Activated T-cell treated with anti-CD3 and anti-CD28 coated beads, Interleukin-2, amount 50 U/mL, for 1 hour (primary cell): Measurements from ENCODE around the gene SLC16A12.

Experiments
- DNase-seq: peaks from one replicate; pipeline ENCODE4 v3.0.0-alpha.2; 2020

The SLC16A12 gene

GRCh38 chr10:89505640-89506275, 29.6 kb downstream of the SLC16A12 start:
- DNase-seq: no peak

- DNase-seq: no peak
These were observed 30.7 kb downstream of the SLC16A12 start for GRCh38 chr10:89504691-89505090.

DNA sequence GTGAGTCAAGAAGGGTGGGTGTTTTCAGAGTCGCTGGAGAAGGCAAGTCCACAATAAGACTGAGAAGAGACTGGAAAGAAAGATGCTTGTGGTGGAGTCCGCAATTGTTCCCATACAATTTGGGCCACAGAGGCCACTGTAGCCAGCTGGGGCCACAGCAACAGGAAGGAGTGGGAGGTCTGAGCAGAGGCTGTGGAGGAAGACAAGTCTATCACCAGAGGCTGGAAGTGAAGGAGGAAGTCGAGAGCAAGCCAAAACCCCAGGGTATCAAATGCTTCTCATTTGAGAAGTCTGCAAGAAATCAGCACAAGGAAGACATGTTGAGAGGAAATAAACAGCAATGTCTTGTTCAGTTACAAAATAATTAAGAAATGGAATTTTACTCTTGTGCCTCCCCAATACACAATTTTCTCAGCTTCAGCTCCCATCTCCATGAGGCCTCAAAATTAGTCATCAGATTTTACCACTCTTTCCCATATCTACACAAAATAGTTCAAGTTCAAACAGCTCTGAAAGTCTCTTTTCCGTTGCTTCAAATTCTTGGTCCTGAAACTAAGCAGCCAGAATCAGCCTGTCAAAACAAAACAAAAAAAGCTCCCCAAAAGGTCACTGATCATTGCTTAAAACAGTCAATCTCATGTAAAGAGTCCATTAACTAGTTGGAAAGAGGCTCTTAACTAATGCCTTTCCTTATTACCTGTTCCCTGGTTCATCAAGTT, 31.6 kb downstream of the SLC16A12 start:
- DNase-seq: no peak

DNA sequence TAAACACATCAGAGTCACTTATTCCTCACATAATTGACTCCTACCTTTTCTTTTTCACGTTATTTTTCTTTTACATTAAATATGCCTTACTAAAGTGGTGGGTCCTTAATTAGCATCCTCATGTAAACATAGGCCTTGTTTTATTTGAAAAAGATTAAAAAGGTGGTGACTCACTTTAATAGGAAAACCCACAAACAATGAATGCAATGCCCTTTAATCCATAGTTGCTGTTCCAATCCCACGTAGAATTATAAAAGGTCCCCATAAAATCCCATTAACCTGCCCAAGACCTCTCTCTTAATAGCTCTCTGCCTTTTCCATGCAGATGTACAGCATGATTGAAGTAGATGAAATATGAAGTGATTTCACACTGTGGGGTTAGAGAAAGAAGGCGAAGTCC, 32.2 kb downstream of the SLC16A12 start:
- no peak for DNase-seq

DNA sequence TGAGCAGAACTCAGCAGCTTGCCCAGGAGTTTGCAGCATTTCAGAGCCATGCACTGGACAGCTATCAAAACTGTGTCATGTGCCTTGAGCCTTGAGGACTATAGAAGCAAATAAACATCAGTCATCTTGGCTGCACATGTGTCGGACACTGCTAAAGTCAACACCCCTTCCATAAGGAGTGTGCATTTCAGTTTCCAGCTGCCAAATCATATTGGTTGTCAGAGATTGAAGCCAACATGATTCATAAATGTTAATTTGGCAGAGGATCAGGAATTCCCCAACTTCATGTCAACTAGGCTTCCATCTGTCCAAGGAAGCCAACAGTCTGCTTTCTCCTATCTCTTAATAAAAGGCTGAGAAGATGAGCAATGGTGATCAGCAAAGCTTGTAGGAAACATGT, 32.8 kb downstream of the SLC16A12 start:
- no peak for DNase-seq

DNA sequence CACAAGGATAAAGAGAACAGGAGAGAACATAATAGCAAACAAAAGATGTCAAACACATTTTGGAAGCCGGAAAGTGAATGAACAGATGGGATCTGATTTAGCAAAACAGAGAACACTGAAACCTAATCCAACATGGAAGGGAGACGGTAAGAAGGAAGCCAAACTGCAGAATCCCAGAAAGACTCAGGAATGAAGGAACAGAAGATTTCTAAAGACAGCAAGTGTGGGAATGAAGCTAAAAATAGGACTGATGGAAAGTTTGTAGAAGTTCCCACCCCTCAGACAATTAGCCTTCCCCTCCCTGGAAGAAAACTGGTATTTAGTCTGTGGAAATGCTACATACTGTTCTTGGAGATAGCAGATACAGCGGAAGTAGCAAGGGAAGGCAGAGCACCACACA, 40.8 kb downstream of the SLC16A12 start:
- DNase-seq: no peak

- DNase-seq: no peak
These were observed 41.3 kb downstream of the SLC16A12 start for GRCh38 chr10:89494068-89494467.

- DNase-seq: no peak
These were observed 43.5 kb downstream of the SLC16A12 start for GRCh38 chr10:89491932-89492331.

GRCh38 chr10:89490596-89491335, 44.6 kb downstream of the SLC16A12 start:
- no peak for DNase-seq

DNA sequence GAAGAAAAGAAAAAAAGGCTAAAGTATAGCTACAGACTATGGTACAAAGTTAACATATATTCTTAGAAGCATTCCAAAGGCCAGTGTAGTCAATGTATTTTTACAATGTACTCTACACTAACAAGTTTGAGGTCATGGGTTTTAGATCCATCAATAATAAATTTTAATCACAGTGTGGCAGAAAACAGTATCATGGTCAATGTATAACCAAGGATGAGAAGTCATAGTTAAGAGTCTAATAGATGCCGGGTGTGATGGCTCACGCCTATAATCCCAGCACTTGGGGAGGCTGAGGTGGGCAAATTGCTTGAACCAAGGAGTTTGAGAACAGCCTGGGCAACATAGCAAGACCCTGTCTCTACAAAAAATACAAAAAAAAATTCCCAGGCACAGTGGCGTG, 53.1 kb downstream of the SLC16A12 start:
- DNase-seq: no peak

DNA sequence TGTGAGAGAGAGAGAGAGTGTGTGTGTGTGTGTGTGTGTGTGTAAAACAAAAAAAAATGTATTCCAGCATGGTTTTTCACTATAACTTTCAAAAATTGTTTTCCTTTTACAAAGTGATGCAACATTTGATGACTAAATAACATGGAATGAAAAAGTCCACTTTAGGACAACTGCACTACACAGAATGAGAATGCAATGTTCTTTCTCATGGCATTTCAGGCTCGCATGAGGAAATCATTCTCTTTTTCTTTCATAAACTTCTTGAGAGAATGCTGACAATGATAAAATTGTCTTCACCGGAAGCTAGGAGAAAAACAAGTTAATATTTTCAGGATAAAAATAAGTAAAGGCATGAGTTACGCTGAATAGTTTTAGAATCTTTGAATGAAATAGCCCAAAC, 53.7 kb downstream of the SLC16A12 start:
- DNase-seq: no peak

DNA sequence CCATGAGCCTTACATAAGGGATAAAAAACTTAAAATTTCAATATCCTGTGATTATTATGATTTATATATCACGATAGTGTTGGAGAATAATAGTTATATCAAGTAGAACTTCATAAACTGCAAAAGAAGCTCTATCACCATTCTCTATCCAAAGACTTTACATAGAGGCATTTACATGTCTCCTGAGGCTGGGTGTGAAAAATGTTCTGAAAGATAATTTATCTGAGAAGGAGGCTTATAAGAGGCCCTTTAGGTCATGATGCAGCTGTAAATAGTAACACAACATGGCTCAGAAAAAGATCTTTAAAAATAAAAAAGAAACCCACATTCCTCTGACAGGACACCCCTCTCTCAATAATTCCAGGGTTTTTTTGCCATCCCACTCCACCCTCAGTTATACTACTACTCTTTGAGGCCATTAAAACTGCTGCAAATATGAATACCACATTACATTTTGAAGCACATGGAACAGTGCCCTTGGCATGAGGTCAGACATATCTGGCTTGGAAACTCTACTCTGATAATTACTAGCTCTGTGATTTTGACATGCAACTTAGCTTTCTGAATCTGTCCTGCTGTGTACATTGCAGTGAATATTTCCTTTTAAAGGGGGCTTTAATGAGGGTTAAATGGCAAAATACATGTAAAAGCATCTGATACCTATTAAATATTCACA, 55.5 kb downstream of the SLC16A12 start:
- no peak for DNase-seq

- DNase-seq: no peak
These were observed 56.4 kb downstream of the SLC16A12 start for GRCh38 chr10:89478739-89479654.

DNA sequence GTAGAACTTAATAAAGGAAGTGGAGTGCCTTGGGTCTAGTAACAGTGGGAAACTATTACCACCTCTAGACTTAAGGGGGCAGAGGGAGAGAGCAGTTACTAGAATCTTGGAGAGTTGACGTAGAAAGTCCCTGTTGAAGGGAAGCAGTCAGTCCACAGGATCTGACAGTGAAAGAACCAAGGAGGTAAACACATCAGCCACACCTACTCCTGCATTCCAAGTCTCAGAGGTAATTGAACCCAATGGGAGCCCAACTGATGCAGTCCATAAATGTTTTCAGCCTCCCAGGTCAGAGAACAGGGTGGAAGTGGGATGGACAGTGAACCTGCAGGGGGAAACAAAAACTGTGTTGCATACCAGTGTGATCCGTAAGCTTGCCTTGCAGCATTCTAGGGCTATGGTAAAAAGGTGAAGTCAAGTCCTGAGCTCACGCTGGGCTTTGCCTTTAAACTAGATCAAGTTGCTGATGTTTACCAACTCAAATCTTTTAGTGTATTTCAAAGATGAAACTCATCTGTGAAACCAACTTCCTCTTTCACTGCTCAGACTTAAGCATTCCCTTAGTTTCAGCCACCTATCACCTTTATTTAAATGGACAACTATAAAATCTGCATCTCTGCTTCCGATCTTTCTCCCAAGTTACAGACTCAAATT, 57.2 kb downstream of the SLC16A12 start:
- no peak for DNase-seq

DNA sequence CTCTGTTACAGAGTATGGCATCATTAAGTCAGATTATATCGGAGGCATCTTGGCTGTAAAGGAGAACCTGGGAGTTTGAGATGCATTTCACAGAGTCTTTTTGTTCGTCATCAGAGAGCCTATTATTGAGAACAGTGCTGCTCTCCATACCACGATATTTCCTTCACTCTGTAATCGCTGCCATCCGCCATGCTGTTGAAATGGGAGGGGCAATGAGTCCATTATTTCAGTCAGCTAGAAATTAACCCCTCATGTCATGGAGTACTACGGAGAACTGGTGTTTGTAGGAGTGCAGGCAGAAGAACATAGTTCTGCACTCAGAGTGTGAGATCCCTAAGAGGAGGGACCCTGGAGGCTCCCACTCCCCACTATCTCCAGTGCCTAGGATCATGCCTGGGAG, 59.2 kb downstream of the SLC16A12 start:
- DNase-seq: no peak

GRCh38 chr10:89475591-89475998, 59.8 kb downstream of the SLC16A12 start:
- no peak for DNase-seq

DNA sequence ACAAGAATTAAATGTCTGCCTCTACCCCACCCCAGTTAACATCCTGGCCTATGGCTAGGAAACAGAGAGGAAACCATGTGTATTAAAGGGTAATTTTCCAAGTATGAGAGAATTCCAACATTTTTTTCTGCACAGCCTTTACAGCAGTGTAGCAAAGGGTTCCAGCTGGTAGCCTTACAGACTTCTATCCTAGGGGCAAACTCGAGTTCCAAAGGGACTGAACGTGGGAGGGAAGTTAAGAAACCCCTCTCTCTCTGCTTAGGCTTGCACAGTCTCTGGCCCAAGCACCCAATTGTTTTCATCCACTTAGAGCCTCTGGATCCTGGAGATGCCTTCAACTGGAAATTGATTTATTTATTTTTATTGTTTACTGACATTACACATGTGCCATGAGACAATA, 60.3 kb downstream of the SLC16A12 start:
- no peak for DNase-seq

DNA sequence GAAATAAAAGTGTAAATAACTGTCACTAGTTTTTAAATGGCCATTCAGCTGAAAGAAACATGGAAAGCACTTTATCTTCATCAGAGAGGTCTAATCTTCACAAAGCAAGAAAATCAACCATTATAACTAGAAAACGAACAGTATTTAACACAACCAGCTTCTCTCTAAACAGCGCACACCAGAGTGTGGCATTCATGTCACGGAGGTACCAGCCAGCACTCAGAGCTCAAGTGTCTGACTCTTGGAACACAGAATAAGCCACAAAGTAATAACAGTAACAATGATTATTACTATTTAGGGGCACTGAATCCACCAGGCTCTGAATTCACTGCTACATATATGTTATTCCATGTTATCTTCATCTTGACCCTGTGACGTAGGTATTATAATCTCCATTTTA, 60.9 kb downstream of the SLC16A12 start:
- no peak for DNase-seq

DNA sequence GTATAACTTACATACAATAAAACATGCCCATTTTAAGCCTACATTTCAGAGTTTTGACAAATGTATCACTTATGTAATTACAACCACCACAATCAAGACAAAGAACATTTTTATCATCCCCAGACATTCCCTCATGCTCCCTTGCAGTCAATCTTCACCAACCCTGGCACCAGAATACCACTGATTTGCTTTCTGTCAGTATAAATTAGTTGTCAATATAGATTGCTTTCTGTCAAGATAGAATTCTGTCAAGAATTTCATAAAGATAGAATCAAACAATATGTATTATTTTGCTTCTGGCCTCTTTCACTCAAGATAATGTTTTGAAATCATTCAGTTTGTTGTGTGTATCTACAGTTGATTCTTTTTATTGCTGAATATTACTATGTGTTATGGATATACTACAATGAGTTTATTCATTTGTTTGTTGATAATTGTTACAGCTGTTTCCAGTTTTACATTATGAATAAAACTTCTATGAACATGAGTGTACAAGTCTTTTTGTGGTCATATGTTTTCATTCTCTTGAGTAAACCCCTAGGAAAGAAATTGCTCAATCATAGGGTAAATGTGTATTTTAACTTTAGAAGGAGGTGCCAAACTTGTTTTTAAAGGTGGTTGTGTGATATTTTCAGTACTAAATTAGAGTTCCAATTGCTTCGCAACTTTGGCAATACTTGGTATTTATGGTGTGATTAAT, 64.1 kb downstream of the SLC16A12 start:
- no peak for DNase-seq

DNA sequence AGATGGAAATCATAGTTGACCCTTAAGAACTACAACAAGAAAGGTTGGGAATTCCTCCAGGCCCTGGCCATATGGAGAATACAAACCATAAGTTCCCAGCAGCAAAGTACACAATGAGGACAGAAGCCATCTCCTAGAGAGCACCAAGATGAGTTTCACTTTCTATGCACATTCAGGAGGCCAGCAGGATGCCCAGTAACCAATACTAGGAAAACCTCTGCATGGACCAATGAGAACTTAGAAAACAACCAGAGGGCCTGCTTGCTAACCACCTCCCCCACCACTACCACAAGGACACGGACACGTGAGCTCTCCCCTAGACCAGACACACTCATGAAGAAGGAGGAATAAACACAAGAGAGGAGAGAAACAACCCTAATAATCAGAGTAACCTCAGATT, 64.8 kb downstream of the SLC16A12 start:
- no peak for DNase-seq

DNA sequence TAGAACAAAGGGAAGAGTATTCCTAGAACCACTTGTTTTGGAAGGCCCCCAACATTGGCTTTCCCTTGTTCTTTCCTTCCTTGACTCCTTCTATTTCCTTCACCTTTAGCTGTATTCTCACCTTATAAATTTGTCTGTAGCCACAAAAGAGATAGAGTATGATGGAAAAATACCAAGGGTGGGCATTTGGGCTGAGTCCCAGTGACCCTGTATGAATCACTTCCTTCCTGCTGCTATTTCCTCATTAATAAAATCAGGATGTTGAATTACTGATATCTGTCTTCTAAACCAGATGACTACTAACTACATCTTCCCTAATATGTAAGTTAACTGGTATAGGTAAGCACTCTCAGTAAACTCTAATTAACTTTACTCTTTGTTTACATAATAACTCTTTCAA, 65.9 kb downstream of the SLC16A12 start:
- no peak for DNase-seq
